Activated CD4-positive, alpha-beta T cell treated with anti-CD3 and anti-CD28 coated beads, Interleukin-2, amount 50 U/mL, for 48 hours (primary cell): ENCODE measurements around the gene SPATA12.
A peak's percentile ranks its signal among the peaks of the same experiment; 100 is the strongest.

Experiments
- DNase-seq, 2 experiments: peaks; one replicate each; pipeline ENCODE4 v3.0.0-alpha.2; 2020

Gene SPATA12

DNA sequence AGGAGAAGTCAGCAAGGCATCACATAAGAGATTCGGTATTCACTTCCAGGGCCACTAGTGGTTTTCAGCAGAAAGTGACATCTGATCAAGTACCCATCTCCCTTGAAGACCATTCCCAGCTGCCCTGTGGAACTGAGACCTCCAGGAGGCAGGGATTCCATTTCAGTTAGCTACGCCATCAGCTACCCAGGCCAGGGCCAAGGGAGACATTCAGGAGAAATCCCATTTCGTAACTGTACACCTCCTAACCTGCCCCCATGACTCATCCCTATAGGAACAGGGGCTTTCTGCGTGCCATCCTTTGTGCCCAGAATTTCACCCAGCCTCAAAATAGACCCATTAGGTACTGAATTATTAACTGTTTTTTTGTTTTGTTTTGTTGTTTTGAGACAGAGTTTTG, 24.7 kb downstream of the SPATA12 start:
- no peak for DNase-seq

DNA sequence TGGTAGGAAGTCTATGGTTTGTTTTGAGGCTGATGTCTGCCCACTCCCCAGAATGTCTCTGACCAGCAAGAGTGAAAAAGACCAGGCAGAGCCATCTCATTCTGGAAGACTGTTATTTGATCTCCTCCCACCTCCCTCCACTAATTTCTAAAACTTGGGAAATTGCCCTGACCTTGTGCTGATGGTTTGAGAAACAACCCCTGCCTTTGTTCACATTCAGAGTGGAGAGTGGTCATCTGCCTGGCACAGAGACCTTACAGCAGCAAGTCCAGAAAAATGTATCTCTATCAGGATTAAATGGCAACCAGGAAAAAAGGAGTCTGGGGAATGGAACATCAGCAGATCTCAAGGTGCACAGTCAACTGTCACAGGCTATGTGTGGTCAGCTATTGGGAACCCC, 25.7 kb downstream of the SPATA12 start:
- DNase-seq: no peak

DNA sequence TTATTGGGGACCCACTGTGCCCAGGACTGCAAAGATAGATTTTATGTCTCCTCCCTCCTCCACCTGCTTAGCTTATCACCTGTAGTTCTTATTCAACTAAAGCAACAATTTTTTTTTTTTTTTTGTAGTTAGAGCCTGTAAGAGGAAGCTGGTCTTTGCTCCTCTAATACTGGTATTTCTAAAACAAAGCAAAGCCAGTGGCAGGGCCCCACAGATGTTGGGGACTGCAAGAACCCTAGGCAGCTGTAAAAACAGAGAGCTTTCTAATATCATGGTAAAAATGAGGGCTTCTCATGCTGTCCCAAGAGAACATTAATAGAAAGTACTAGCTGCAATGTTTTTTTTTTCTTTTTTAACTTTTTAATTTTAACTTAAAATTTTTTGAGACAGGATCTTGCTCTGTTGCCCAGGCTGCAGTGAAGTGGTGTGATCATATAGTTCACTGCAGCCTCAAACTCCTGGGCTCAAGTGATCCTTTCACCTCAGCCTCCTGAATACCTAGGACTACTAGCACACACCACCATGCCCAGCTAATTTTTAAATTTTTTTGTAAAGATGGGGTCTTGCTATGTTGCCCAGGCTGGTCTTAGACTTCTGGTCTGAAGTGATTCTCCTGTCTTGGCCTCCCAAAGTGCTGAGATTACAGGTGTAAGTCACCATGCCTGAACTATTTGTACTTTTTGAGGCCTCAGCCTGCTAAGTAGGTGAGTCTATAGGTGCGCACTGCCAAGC, 27.1 kb downstream of the SPATA12 start:
- no peak for DNase-seq

DNA sequence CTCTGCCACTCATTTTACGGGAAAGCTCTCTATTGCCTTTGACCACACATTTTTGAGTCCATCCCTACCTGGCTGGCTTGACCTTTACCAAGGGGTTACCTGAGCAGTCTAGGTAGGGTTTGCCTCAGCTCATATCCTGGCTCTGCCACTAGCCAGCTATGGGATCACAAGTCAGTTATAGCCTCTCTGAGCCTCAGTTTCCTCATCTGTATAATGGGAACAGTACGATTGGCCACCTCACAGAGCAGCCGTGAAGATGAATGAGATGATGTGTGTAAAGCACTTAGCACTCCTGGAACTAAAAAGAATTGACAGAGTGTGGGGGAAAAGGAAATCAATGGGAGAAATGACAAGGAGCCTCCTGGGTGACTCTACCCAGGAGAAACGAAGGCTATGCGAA, 28.0 kb downstream of the SPATA12 start:
- no peak for DNase-seq

DNA sequence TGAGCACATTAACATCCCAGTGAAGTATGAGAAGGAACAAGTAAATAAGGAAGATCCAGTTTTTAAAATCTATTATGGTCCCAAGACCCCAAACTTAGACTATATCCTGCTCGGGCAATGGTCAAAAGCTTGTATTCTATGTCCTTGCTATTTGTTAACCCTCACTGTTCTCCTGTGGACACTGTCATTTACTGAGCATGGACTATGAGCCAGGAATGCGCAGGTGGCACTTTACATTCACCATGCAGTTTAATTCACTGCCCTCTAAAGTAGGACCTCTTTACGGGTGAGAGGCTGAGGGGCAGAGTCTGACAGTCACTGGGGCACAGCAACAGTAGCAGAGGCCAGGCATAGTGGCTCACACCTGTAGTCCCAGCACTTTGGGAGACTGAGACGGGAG, 28.6 kb downstream of the SPATA12 start:
- DNase-seq: no peak

DNA sequence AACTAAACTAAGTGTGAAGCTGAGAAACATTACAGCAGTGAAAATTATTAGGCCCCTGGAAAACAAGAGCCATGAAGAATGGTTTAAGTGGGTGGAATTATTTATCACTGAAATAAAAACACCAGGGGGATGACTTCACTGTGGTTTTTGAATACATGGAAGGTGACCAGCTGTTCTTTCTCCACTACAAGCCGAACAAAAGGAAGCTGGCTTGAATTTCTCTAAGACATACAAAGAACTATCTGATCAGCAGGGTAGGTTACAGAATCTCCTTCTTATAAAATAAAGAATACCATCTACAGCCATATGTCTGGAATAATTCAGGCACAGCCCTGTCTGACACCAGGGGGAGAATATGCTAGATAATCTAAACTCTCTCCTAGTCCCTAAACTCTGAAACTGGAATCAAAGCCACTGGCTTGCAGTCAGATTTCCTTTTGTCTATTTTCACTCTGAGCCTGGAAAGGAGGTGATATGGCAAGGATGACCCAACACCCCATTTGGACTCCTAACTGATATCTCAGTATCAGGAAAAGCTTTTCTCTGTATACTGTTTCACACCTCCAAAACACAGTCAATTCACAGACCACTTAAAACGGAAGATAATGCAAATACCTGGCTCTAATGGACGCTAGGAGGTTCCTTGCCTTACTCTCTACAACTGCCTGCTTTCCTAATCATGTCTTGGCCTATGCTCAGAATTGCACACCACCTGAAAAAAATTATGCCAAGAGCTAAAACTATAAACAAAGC, 31.2 kb downstream of the SPATA12 start:
- no peak for DNase-seq

DNA sequence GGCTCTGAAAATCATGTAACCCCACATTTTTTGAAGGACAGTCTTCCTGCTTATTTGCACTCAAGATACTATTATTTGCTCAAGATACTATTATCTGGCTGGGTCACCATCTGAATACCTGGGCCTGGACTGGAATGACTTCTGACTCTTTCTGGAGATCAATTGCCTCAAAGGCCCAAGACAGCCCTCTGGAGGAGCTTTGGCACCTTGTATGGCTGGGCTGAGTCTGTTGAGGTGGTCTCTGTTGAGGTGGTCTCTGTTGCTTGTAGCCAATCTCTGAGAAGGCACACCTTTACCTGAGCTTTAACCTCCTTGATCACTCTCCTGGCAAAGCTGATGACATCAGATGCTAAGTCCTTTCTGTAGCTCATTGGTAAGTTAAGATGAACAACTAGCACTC, 33.0 kb downstream of the SPATA12 start:
- no peak for DNase-seq

DNA sequence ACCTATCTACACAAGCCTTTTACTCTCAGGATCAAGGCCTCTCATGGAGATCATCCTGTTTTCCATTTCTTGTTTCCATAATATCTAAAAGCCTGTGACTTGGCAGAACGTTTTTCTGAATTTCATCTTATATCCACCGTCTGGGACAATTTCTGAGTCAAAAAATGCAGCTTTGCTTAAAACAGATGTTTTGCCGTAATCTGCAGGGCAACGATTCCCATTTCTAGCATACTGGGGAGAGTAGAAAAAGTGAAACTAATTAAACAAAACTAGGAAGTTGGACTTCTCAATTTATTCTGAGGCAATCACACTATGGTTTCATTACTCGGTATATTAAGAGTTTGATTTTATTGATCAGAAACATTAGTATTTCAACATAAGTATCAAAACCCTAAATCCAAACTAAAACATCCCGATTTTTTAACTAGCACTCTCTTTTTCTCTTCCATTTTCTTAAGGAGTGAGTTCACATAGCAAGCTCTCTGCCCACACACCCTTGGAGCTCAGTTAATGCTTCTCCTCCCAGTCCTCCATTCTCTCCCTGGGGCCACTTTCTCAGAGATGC, 33.6 kb downstream of the SPATA12 start:
- no peak for DNase-seq

DNA sequence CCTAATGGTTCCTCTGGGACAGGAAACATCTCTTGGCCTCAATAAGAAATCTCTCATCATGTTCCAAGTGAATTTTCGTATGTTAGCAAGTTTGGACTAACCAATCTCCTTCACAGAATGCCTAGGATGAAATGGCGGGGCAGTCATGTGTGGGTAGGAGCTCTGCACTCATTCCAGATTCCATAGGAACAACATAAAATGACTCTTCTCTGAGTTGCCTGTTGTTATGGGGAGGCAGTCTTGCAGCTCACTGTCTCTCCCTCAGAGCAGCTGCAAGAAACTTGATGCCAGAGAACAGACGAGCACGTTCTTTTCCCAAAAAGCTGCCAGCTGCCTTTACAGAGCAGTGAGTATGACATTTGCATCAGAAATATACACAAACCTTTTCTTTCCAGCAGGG, 34.1 kb downstream of the SPATA12 start:
- no peak for DNase-seq

DNA sequence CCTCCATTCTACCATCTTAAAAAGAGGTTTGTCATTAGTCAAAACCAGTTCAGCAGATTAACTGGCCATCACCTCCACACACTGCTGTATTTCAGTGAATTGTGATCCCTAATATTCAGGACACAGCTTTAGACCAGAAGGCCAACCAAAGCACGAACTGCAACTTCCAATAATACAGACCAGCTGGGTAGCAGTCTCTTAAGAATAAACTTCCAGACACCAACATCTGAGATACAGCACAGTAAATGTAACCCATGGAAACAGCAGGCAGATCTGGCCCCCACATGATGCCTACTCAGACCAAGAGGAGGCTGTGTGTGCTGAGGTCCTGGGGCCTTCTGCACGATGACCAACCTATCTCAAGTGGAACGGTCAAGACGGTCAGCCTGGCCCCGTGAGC, 34.9 kb downstream of the SPATA12 start:
- DNase-seq: no peak

DNA sequence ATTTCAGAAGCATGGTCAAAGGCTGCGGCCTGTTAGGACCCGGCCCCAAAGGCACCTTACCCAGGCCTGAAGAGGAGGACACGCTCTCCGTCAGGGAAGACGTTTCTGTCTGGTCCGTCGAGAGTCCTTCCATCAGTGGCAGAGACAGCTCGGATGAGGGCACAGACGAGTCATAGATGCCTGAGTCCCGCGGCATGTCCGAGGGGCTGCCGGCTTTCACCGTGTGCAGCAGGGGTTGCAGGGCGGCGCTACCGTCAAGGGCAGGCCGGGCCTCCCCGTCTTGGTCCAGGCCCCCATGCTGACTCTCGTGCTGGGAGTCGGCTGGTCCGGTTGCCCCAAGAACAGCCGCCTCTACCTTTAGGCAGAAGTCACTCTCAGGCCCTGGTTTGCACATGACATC, 37.1 kb downstream of the SPATA12 start:
- DNase-seq: no peak

DNA sequence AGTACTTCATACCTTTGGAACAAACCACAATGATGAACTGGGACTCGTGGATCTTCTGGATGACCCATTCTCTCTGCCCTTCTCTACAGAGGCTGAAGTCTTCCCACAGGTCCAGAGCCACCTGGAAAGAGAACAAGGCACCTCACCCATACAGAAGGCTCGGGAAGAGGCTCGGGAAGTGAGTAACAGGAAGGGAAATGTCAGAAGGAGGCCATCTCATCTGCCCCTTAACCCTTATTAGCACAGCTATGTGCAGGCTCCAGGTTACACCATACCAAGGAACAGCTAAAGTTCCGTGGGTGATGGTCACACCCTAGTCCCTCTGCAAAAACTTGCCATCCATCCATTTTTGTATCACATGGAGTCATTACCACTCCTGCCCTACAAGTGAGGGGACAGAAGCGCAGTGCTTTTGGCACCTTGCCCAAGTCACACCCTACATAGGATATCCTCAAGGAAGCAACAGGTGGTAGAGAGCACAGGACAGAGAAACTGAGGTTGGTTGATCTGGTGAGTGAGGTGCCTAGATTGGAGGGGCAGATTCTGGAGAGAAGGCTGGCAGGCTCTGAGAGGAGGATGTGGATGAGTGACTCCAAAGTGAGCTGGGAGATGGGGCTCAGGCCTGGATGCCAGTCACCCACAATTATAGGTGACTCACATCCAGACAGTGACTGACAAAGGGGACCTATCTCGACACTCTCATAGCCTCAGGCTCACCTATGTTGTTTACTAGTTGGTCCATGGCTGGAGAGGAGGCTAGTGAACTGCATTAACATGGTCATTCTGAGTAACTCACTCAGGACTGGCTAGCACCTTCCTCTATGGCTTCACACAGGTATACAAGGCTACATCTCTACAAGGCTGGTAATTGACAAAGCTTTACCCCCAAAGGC, 38.2 kb downstream of the SPATA12 start:
- no peak for DNase-seq

DNA sequence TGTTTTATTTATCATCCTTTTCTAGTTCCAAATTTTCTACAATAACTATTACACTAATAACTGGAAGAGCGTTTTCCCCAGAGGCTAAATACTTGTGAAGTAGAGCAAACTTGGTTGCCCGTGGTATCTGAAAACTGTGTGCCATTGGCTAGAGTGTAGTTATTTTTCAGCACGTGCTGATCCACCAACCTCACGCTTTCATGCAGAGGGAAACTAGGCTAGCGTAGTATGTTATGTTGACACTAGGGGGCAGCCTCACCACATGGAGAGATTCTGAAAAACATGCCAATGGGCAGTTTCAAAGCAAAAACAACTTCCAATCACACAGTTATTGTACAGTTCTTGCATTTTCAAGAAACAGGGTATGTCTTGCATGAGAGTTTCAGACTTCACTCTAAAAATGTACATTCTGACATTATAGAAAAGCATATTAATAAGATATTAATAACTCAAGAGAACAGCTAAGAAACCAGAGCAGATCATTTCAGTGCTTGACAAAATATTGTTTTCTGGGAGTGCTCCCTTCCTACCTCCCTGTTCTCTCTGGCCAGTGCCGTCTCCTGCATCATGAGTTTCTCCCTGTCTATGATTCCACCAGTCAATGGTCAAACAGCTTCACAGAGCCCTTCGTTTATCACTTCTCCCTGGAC, 39.7 kb downstream of the SPATA12 start:
- DNase-seq: peak; percentile 64 to 71

DNA sequence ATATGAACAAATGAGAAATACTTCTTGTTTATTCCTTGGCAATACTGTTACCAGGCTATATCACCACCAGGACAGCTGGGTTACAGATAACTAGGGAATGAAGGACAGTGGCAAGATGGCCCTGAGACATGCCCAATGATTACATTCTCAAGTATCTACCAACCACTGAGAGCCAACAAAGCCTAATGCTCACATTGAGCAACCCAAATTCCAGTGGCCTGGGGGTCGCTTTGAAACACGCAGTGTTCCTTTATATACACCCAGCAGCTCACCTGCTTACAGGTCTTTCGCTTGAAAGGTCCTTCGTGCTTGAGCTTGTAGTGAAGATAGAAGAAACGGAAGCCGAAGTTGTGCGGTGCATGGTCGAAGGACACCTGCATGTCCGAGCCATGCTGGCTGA, 45.1 kb downstream of the SPATA12 start:
- DNase-seq: no peak

DNA sequence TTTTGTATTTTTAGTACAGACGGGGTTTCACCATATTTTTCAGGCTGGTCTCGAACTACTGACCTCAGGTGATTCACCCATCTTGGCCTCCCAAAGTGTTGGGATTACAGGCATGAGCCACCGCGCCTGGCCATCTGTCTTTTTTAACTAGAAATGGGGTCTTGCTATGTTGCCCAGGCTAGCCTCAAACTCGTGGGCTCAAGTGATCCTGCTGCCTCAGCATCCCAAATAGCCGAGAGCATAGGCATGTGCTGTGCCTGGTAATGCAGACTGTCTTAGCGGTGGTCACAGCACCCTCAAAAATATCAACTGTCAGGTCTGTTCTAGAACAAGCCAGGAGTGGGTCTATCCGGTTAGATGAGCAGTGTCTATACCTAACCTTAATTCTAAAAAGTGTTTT, 48.2 kb downstream of the SPATA12 start:
- DNase-seq: no peak

DNA sequence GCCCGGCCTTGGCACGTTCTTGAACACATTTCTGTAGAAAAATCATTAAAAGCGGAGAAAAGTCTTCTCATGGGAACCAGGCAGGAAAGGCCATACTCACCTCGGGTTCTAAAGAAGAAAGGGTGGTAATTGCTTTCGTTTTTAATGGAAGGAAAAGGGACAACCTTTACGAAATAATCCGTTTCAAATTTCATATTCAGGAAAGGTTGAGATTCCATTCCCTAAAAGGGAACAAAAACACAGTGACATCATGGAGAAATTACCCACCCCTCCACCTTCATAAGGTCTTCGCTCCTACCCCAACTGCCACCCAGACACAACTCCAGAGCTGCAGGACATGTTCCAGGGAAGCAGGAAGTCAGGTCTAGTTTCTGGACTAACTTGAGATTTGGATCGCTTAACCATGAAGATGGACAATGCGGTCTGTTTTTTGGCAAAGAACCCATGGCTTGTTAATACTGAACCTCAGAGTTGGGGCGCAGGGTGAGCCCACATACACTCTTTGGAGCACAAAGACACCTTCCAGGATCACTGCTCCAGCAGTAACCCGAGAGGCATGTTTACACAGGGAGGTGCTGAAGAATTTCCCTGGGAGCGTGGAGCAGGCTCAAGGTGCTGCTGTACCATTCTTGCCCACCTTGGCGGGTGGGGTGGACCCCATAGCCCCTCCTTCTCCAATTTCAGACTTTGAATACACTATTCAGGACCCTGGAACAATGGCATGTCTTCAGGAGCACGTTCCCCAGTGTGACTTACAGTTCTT, 49.2 kb downstream of the SPATA12 start:
- DNase-seq: no peak

DNA sequence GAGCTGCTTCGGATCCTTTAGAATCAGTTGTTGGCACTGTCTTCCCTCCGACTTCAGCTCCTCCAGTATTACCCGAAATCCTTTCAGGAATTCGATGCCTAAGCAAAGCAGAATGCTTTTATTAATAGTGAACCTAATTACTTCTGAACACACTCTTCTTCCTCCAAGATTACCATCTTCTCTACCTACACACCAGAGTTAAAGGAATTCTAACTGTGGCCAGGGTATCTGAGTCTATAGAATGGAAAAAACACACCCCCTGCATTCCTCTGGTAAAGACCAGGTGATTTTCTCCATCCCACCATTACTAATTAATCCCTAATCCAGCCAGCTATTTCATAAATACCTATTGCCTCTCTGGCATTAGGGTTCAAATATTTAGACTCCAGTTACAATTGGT, 49.8 kb downstream of the SPATA12 start:
- DNase-seq: no peak

DNA sequence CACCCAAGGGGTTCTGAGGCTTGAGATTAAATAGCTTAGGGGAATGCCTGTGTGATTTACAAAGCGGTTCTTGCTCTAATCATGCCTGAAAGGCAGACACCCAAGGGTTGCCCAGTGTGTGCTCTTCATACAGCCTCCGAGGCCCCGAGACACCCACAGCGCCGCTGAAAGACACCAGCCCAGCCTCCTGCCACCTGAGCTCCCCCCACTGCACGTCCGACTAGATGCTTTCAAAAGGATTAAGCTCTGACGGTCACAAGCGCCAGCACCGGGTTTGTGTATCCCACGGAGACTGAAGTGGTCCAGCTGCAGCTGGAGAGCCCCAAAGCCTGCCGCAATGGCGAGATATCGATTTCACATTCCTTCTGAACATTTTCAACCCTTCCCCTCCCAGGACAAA, 50.3 kb downstream of the SPATA12 start:
- no peak for DNase-seq

DNA sequence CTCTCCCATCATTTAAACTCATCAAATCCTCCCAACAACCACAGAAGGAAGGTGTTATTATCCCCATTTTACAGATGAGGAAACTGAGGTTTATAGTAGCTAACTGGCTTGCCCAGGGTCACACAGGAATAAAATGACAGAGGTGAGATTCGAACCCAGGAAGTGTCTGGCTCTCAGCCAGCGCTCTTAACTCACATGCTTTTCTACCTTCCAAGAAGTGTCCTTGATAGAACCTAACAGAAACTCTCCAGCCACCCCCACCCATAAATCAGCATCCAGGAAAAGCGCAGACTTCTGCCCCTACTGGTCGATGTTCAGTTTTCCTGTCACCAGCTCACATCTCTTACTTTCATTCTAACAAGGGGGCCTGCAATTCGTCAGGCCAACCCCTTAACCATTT, 51.7 kb downstream of the SPATA12 start:
- DNase-seq: no peak

DNA sequence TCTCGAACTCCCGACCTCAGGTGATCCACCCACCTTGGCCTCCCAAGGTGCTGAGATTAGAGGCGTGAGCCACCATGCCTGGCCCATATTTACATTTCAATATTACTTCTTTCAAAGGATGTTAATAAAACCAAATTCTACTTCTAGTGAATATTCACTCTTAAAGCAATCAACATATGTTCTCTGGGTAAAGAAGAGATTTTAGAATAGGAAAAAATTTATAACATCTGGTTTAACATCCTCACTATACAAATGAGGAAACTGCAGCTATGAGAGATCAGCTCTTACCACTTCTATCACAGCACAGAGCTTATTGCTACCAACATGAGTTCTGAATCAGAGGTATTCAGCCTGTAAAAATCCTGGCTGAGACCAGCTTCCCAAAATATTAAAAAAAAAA, 56.0 kb downstream of the SPATA12 start:
- DNase-seq: no peak

DNA sequence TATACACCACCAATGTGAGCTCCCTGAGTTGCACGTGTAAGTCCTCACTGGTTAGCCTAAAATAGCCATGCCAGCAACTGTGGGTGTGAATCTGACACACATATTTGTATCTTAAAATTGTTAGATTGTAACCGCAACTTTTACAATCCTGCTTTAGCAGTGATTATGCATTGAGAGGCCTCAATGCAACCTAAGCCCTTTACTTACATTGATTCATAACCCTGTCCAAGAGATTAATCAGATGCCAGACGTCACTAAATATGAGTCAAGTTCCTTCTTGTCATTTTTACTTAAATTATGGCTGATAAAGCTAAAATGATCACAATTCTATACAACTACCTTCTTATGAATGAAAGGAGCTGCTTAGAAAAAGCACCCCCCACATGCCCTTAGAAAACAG, 57.8 kb downstream of the SPATA12 start:
- DNase-seq: no peak

DNA sequence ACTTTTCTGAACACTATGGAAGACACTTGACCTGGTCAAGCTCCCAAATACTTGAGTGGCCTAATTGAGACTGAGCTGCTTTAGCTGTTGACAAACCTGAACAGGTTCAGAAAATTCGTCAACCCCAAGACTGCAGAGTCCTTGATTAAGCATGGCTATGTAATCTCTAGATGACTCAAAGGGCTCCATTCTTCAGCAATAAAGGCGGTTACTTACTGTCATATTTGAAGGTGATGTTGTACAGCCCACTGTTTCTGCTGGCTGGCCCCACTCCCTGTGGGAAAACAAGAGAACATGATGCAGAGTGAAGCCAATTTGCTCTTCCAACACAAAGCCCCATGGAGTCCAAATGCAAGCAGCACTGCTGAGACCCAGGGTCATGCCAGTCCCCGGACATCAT, 59.6 kb downstream of the SPATA12 start:
- no peak for DNase-seq
